Activated T-cell treated with anti-CD3 and anti-CD28 coated beads, Interleukin-2, amount 50 U/mL, for 1 hour (primary cell): ENCODE measurements around the gene CSNK1A1L.

Source experiments
- DNase-seq: peaks from one replicate; pipeline ENCODE4 v3.0.0-alpha.2; 2020

Gene CSNK1A1L

DNA sequence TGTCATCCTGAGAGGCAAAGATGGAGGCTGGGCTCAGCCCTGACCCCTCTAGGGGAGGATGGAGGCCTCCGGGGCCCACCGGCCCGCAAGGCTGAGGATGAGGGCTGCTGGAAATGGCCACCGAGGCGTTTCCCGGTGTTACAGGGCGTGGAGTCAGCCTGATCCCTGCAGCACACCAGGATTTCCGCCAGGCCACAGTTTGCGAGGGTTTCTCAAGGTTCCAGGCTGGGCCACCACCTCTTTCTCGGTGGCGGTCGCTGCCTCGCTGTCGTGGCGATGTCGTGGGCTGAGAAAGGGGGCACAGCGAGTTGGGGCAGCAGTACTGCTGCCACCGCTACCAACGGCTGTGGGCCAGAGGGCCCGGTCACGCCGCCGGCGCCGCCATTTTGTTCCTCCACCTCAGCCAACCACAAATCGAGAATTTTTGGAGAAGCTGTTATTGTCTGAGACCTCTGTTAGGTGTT, at the start of gene CSNK1A1L:
TSS of gene CSNK1A1L (minus strand) at position 414 of the 464 bp plus-strand sequence. CDS start at position 6, 408 bp downstream.
- no peak for DNase-seq

GRCh38 chr13:37149380-37149779, 43.9 kb upstream of the CSNK1A1L start:
- no peak for DNase-seq

DNA sequence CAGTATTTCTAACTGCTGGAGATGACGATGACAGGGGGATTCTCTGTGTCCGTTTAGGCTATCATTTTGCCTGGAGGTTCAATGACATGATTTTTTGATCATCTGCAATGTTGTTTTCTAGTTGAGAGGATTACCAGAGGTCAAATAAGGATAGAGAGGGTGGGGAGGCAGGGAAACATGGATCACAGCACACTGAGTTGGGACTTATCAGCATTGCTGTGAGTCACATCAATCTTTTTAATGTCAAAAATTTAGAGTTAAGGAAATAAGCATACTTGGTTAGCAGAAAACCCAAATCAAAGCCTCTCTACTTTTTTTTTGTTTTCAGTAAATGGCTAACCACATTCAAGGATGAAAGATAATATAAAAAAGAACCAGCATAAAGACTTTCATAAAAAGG, 43.0 kb upstream of the CSNK1A1L start:
- no peak for DNase-seq

- DNase-seq: no peak
Measured at GRCh38 chr13:37144661-37145060, 39.2 kb upstream of the CSNK1A1L start.

DNA sequence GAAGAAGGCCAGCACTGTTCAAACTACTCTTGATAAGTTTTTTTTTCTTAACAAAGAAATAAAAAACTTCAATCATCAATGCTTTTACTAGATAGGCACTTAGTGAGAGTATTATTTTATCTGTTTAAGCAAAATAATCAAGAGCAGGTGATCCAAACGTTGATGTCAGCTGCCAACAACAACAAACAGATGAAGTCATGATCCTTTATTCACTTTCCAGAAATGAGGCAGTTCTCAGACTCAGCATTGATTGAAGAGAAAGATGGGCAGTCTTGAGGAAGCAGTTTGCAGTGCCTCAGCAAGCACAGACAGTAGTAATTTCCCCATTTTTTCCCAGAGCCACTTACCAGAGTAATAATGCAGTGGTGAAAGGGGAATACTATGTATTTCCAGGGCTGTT, 38.4 kb upstream of the CSNK1A1L start:
- no peak for DNase-seq

DNA sequence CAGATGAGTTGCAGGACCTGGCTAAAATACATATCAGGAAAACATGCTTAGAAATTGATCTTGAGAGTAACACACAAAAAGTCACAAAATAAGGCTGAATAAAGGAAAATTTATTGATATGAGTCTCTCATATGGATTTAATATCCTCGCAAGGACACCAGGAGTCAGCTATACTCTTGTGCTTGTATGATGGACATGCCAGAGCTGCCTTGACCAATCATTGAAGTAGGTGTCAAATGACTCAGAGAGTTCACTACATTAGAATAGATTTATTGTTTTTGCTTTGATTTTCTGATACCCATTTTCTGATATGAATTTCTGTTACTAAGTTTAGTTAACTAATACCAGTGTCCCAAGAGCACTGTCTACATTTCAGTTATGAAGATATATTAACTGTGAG, 37.4 kb upstream of the CSNK1A1L start:
- DNase-seq: no peak

DNA sequence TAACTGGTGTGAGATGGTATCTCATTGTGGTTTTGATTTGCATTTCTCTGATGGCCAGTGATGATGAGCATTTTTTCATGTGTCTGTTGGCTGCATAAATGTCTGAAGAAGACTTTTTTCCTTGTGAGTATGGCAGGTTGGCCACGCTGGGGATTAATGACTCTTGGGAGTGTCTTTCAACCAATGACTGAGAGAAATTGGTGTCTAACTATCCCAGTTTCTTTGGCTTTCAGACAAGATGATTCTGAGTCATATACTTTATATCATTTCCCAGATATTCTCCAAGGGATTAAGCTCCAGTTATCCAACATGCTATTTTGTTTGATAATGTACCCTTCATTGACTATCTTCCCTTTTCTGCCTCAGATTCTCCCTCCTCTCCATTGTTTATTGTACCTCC, 35.5 kb upstream of the CSNK1A1L start:
- DNase-seq: no peak

- DNase-seq: no peak
Measured at GRCh38 chr13:37139356-37139755, 33.9 kb upstream of the CSNK1A1L start.

- no peak for DNase-seq
Measured at GRCh38 chr13:37138926-37139325, 33.5 kb upstream of the CSNK1A1L start.

GRCh38 chr13:37138169-37138568, 32.7 kb upstream of the CSNK1A1L start:
- no peak for DNase-seq

- DNase-seq: no peak
Measured at GRCh38 chr13:37136633-37137032, 31.2 kb upstream of the CSNK1A1L start.

DNA sequence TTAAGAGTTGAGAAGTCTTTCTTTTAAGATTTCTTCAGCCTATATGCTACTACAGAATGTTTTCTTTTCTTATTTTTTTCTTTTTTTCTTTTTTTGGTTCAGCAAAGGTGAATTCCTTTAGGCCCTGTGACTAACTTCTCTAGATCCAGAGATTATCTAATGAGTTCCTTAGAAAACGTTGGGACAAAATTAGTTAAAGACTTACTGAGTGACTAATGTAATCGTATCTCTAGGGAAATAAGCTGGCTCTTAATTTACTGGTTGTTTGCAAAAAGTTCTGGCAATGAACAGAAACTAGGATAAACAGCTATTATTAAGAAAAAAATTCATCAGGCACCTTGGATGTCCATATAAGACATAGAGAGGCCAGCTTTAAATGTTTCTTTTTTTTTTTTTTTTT, 30.7 kb upstream of the CSNK1A1L start:
- no peak for DNase-seq

- DNase-seq: no peak
Measured at GRCh38 chr13:37134411-37135041, 29.1 kb upstream of the CSNK1A1L start.

GRCh38 chr13:37132211-37132610, 26.7 kb upstream of the CSNK1A1L start:
- no peak for DNase-seq

GRCh38 chr13:37131092-37131491, 25.6 kb upstream of the CSNK1A1L start:
- DNase-seq: no peak

DNA sequence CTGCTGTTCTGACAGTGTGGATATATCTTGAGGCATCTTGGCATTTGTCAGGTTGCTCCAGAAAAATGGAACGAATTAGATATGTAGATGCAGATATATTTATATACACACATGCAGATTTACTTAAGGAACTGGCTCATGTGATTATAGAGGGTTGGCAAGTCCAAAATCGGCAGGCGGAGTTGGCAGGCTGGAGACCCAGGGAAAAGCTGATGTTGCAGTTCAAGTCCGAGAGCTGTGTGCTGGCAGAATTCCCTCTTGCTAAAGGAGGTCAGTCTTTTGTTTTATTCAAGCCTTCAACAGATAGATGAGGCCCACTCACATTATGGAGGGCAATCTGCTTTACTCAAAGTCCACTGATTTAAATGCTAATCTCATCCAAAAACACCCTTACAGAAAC, 24.4 kb upstream of the CSNK1A1L start:
- no peak for DNase-seq

DNA sequence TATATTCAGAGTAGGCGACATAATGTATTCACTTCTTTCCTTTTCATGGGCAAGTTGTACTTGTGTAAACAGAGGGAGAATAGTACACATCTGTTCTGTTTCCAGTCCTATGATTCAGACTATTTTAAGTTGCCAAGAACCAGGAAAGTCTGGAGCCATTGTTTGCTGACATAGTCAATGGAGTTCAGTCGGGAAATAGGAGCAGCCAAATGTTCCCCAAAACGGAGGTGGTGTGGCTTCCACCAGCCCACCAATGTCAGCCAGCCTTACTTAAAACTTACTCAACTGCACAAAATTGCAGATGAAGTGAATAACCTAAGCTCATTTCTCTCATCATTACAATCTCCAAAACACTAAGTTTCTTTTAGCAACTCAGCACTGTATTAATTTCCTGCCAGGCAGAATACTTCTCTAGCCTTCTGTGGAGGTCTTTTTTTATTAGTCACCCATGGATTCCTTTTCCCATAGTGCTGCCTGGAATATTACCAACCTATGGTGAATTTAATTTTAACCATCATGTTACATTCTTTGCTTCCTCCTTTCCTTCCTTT, 22.3 kb upstream of the CSNK1A1L start:
- no peak for DNase-seq

DNA sequence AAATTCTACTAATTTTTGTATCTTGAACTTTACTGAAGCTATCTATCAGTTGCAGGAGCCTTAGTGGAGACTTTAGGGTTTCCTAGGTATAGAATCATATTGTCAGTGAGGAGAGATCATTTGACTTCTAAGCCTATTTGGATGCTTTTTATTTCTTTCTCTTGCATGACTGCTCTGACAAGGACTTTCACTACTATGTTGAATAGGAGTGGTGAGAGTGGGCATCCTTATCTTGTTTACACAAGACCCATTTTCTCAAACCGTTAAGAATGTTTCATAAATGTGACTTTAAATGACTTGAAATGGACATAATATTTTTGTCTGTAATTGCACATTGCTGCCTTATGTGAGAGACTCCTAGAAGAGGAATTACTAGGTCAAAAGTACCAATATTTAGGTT, 17.9 kb upstream of the CSNK1A1L start:
- DNase-seq: no peak

DNA sequence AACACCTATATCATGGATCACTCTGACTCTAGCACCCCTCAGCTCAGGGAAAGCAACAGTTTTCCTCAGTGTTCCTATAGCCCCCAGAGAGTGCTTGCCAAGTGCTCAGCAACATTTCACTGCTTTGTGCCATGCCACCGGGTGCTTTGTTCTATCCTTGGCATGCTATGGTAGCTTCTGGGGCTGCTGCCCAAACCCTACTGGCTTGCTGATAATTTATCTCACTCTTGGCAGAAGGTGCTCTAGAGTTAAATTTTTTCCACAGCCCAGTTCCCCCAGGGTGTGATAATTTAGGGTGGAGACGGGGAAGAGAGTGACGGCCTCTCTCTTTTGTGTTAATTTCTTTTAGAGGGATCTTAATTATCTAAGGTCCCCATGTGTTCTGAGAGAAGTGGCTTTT, 12.6 kb upstream of the CSNK1A1L start:
- no peak for DNase-seq

GRCh38 chr13:37114250-37114649, 8.8 kb upstream of the CSNK1A1L start:
- no peak for DNase-seq

DNA sequence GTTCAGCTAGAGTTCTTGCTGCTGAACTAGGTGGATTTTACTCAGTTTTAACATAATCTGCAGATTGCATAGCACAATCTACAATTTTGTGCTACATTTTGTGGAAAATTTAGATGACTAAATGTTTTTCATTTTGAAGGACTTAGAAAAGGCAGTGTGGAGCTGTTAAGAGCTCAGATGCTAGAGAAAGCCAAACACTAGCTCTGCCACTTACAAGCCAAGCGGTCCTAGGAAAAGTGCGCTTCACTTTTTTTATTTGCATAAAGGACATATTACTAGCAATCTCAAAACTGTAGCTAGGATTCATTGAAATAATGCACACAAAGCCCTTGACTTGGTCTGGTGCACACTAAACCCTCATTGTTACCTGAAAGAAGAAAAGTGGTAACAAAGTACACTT, 8.1 kb upstream of the CSNK1A1L start:
- DNase-seq: no peak

GRCh38 chr13:37109051-37109678, 3.7 kb upstream of the CSNK1A1L start:
- no peak for DNase-seq

DNA sequence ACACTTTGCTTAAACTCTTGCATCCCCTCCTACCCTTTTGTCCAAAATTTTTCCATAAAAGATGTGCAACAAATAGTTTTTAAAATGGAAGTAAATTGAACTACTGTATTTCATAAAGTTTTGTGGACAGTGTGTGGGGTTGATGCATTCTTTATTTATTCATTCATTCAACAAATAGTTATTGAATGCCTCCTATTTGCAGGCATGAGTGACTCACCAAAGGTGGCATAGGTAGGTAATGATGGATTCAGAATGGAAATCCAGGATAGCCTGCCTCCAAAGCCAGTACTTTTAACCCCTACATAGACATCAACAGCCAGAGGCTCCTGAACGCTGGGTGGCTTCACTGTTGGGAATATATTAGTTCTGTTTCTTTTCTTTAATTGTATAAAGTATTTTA, 2.4 kb upstream of the CSNK1A1L start:
- no peak for DNase-seq

- no peak for DNase-seq
Measured at GRCh38 chr13:37107456-37107855, 2.0 kb upstream of the CSNK1A1L start.

DNA sequence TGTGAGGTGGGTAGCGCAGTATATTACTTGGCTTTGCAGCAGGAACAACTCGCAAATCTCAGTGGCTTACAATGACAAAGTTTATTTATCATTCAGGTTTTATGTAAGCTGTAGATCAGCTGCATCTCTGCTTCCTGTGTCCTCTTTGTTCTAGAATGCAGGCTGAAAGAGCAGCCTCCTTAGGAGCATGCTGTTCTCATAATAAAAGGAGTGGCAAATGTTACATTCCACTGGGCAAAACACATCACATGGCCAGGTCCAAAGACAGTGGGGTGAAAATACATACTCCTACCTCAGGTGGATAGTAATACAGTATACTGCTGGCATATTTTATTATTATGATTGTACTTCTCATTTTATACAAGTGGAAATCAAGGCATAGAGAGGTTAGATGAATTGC, 1.2 kb upstream of the CSNK1A1L start:
- no peak for DNase-seq
